Umbilical cord (tissue), 2 donors: ENCODE data around the gene SCYGR4. TPM values are rescaled to one million over a fixed set of nuclear protein-coding genes. Genes with fewer than 3 reads are reported as not detected.

Source experiments
- DNase-seq: peaks from one replicate; pipeline ENCODE4 v3.0.0-alpha.2; 2015; ENCODE audit warnings: low spot score
- total RNA-seq: library from RNA; depleted of rRNA; stranded (reverse); fragments of >200 nt; gene quantifications from one replicate; pipeline ENCODE4 v1.2.3, GENCODE V29; 2014; ENCODE audit warnings: low replicate concordance; ENCODE audit not compliant: insufficient read depth

SCYGR4 gene
- total RNA-seq, 1 donor from 2014 or later = 1.4 TPM

DNA sequence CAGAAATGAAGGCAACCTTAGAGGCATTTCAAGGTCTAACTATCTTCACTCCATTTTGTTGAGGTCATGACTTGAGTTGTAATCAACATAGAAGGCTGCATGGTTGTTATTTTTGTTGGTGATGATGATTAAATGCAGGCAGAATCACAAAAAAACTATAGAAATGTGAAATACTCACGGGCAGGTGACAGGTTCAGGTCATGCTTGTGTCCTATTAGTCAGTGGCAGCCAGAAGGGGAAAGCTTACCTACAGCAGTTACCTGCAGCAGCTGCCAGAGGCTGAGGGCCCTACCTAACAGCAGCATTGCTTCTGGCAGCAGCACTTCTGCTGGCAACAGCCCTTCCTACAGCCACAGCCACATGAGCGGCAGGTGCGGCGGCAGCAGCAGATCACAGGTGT, 3.1 kb upstream of the SCYGR4 start:
- DNase-seq = no peak

GRCh38 chr2:227614740-227615139, 2.6 kb upstream of the SCYGR4 start, which contains the start of gene SCYGR3:
Gene SCYGR3 (minus strand): TSS chr2:227614840. CDS start chr2:227614840, 0 bp downstream.
- no peak for DNase-seq

DNA sequence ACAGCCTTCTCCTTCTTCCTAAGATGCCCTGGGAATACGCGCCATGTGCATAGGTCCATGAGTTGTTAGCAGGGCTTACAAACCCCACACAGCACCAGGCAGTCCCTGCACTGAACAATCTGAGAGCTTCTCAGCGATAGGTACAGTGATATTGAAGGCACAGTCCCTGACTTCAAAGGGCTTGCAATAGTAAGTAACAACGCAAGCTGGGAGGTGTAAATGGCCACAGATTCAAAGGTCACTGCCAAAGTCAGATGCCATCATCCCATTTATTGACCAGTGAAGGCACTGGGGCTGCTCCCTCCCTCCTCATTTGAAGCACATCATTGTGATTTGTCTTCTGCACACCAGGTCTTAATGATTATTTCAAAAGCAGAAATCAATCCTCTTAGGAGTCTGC, 2.1 kb upstream of the SCYGR4 start:
- no peak for DNase-seq

GRCh38 chr2:227615906-227616305, 1.4 kb upstream of the SCYGR4 start:
- peak; percentile 34 for DNase-seq

GRCh38 chr2:227616631-227617030, 667 bp upstream of the SCYGR4 start:
- no peak for DNase-seq

GRCh38 chr2:227623226-227623625, 5.9 kb downstream of the SCYGR4 start:
- DNase-seq = peak; percentile 17

GRCh38 chr2:227625420-227625819, 8.1 kb downstream of the SCYGR4 start:
- no peak for DNase-seq

- no peak for DNase-seq
Observed at GRCh38 chr2:227626580-227627151, 9.4 kb downstream of the SCYGR4 start.

- DNase-seq = no peak
Observed at GRCh38 chr2:227627769-227628168, 10.5 kb downstream of the SCYGR4 start.

DNA sequence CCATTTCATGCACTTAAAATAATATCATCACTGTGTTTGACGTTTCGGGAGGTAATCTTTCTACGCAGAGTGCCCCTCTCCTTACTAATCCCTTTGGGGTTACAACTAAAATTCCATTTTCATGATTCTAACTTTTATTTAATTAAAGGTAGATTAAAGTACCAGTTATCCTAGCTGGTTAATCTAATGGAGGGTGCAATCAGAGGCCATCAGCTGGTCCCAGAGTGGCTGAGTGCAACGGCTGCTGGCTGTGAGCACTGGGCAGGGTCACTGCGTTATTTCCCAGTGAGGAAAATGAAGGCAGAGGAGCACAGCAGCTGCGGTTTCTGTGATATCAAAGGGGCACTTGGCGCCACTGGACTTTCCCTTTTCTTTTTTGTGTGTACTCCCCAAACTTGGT, 12.1 kb downstream of the SCYGR4 start:
- peak; percentile 78 for DNase-seq

DNA sequence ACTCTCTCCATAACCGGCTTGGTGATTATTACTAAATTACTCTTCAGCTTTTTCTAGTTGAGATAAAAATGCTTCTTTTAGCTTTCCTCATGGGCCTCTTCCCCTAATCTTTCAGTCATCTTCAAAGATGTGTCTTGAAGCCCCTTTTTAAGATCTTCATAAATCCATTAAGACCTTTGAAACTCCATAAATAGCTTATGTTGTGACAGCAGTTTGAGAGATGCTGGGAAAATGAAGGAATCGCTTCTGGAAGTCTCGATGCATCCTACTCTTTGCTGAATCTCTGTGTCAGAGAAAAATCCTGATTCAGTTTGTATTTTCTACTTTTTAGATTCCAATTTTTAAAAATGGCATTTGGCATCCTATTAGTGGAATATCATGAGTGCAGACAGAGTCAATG, 13.0 kb downstream of the SCYGR4 start:
- DNase-seq = peak; percentile 78

- DNase-seq = no peak
Observed at GRCh38 chr2:227632827-227633226, 15.5 kb downstream of the SCYGR4 start.

- no peak for DNase-seq
Observed at GRCh38 chr2:227634201-227634600, 16.9 kb downstream of the SCYGR4 start.

DNA sequence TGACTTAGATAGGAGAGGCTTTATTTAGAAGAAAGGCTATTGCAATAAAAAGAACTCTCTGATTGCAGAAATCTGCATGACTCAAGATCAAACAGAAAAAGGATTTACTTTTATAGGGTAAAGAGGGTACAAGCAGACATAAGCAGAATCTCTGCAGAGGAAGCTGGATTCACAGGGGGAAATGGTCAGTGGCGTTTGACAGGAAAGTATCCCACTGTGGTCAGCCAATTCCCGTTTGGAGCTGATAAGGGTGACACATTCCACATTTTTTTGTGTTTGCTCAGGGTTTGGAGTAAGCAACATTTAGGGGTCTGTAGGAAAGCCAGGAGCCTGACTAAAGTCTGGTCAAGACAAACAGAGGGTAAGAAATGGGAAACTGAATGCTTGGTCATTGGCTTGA, 25.4 kb downstream of the SCYGR4 start:
- DNase-seq = peak; percentile 94

GRCh38 chr2:227643990-227644551, 26.8 kb downstream of the SCYGR4 start:
- DNase-seq = no peak

DNA sequence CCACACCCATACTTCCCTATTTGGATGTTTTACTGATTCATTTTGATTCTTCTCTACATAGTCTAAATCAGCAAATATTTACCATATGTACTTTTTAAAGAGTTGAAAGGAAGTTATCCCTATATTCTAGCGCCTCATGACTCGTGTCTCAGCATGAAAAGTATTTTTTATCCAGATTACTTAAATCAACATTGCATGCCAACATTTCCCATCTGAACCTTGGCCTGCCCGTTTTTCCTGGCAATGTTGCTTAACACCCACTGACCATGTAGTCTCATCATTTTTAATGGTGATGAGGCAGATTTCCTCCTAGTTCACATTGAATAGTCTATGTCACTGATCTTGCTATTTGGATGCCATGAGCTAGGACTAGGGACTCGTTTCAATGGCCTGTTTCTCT, 36.1 kb downstream of the SCYGR4 start:
- no peak for DNase-seq

DNA sequence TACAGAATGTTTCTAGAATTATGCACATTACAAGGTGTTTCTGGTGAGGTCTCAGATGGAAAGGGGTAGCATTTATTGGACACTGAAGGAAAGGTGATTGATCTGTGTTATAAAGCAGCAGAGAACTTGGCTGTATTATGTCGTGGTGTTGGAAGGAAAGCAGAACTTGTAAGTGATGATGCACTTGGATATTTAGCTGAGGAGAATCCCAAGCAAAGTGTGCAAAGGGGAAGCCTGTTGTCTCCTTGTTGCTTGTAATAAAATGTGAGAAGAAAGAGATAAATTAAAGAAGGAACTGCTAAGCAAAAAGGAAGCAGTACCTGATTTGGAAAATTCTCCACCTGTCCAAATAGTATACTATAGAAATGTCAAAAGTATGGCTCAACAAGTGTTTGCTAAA, 37.1 kb downstream of the SCYGR4 start:
- DNase-seq = no peak

DNA sequence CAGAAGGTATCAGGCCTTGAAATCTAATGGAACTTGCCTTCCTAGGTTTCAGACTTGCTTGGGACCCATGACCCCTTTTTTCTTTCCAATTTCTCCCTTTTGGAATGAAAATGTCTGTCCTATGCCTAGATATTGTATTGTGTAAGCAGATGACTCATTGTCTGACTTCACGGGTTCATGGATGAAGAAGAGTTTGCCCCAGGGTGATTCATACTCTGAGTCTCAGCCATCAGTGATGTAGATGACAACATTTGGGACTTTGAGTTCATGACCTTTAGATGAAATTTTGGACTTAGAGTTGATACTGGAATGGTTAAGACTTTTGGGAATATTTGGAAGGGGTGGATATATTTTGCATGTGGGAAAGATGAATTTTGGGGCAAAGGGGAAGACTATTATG, 38.2 kb downstream of the SCYGR4 start:
- DNase-seq = no peak

DNA sequence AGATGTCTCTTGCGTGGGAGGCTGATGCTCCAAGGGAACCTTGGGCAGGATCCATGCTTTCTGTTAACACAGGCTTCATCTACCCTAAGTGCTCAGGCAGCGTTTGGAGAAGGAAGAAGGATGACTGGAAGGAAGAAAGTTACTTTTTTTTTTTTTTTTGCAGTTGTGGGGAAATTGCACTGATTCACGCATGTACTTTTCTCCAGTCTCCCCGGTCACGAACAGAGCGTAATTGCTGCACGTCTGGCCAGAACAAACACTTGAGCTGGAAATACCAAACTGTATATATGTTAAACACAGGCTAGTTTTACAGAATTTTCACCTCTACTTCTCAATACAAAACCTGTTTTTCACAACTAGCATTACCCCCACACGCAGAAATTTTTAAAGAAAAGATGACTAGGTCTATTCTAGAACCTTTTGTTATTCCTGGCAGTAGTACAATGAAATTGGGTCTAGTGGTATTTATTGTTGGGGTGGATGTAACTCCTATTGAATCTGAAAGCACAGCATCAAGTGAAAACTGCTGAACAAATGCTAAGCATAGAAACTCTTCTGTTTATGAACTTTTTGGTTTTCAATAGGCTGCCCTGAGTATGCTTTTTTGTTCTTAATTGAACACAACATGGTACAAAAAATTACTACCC, 40.0 kb downstream of the SCYGR4 start:
- DNase-seq = no peak

- DNase-seq = no peak
Observed at GRCh38 chr2:227661025-227661649, 43.8 kb downstream of the SCYGR4 start.

DNA sequence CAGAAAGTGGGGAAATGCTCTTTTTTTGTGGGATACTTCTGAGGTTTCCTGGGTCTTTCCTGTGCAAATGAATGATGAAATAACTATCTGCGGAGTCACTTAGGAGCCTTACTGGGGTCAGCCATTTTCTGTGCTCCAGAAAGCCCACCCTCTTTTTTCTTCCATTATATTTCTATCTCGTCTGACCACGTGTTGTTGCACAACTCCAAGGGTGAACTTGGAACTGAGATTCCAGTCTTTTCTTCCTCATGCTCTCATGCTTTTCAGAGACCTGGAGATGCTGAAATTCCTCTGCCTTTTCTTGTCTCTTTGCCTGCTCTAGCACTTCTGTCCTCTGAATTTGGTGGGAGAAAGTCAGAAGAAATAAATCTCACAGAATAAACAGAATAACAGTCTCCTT, 44.5 kb downstream of the SCYGR4 start:
- DNase-seq = no peak

GRCh38 chr2:227665189-227665940, 48.1 kb downstream of the SCYGR4 start:
- no peak for DNase-seq
